GM19099 (cell line): ENCODE data around the gene GREM1.

Experiments used
- POLR2A ChIP-seq: IDR thresholded peaks from 3 replicates; pipeline ENCODE4 v1.6.1; 2011; ENCODE audit warnings: low read depth; ENCODE audit not compliant: insufficient read length; ENCODE audit errors: extremely low read depth

Gene GREM1

DNA sequence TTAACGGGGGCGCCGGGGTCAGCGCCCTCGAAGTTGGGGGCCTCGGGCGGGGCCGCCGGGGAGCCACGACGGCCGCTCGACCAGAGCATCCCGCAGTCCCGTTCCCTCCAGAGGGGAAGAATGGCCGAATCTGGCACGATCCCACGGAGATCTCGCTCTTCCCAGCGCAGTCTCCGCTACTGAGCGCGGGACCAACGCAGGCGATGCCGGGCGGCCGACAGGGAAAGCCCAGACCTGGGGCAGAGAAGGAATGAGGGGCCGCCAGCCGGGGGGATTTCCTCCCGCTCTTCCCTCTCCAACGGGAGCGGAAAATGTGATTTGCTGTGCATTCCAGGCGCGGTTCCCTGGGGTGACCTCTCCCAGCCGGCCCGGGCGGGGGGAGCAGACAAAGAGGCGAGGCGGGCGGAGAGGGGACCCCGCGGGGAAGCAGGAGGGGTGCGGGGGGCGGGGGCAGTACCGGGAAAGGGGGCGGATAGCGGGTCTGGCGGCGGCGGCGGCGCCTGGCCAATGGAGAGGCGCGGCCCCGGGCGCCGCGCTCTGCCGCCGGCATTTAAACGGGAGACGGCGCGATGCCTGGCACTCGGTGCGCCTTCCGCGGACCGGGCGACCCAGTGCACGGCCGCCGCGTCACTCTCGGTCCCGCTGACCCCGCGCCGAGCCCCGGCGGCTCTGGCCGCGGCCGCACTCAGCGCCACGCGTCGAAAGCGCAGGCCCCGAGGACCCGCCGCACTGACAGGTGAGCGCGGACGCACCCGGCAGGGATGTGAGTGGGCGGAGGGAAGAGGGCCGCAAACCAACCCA lies at the start of gene GREM1:
GREM1 (plus strand) TSS at position 579 of the 801 bp plus-strand sequence. CDS start 12,687 bp downstream, outside the sequence.
- no peak for TF ChIP-seq POLR2A

DNA sequence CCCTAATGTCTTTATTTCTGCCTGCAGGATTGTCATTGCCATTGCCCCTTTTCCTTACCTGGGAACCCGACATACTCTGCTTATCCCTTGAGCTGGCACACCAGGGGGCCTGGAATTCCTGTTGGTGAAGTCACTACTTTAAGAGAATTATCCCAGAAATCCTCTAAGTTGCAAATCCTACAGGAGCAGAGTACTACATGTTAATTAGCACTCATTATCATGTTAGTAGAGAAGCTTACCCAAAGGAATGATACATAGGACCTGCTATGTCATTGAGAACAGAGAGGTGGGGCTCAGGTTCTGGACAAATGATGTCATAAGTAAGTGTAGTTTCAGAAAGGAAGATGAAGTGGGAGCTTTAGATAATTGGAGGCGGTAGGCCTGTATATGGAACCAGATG lies 48.9 kb upstream of the GREM1 start:
- TF ChIP-seq POLR2A: no peak

DNA sequence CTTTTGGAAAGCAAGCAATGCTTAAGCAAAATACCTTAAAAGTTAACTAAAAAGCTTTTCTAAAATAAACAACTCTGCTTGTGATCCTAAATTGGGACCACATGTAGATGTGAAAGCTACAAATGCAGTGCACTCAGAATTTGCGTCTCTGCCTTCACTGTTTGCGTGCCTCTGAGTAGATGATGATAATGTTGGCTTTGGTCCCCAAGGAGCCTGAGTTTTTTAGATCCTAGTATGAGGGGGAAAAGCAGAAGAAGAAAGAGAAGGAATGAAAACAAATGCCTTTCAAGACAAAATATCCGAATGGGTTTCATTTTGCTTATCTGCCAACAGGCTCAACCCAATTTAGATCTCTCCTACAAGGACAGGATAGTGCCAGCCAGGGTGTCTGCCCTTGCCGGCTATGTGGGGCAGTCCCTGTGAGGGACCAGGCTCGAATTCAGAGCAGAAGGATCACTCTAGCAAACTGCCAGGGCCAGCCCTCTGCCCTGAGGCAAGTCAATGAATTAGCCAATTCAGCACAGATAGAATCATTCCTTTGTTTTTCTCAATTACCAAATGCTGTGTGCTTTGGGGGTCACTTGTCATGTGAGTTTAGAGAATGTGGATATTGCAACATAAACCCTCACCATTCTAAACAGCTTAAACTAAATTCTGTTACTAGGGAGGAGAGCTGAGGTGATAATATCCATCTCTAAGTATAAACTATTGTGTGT lies 47.8 kb upstream of the GREM1 start:
- TF ChIP-seq POLR2A: no peak

DNA sequence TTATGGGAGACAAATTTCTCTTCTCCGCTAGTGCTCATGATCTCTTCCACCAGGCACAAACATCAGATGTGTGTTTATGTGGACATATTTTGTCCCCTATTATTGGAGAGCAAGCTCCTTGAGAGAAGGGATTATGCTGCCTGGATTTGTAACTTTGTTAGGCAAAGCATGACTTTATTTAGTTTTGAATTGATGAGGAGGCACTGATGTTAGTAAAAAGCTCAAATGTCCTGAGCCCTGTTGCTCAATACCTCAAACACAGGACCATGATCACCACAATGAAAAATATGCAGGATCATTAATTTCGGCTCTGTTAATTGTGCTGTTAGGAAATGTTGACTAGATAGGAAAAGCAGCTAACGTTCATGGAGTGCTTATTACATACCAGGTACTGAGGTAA lies 47.2 kb upstream of the GREM1 start:
- TF ChIP-seq POLR2A: no peak

DNA sequence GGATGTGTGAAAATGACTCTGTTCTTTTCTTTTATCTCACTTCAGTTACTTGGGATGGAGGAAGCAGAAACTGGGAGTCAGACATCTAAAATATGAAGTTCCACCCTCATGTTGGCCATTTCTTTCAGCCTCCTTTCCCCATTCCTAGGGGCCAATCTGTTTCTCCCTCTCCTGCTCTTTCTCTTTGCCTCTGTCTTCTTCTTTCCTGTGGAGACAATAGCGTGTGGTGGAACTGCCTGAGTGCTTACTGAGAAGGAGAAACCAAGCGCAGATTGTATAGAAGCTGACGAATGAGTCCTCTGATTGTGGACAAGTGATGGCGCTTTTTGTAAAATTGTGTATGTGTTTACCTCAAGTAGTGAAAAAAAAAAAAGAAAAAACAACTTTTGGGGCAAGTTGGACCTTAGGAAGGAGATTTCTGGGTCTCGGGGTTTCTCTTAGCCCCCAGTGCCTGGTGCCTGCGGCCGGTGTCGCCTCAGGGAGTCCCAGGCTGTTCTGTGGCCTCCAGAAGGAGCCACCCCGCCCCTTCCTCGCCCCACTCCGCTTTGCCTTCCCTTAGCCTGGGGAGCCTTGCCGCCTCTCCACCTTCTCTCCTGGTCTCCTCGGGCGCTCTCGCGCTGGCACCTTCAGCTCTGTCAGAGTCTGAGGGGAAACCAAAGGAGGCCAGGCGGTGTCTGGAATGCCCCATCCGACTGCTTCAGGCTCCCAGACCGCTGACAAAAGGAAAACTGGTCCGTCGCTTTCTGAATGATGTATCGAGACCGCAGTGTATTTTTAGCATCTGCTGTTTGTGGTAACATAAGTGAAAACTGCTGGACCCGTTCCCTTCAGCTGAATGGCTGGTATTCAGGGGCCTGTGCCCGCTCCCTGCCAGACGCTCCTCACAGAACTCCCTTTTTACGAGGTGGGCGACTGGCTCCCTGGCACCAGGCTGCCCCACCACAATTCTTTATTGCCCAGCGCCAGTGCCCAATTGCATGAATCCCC lies 46.2 kb upstream of the GREM1 start:
- TF ChIP-seq POLR2A: no peak

DNA sequence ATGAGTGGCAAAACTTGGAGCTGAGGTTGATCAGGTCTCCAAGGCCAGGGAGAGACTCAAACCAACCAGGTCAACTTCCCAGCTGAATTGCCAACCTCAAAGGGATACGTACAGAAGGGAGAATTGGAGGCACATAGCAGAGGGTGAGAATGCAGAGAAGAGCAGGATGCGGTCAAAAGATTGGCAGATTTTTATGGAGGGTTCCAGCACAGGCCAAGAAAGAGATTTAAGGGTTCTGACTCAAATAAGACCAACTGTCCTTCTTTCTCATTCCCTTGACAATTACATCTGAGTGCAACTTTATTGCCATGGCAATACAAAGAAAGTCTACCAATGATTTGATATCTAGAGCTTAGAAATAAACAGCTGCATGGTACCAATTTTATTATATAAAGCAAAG lies 43.1 kb upstream of the GREM1 start:
- TF ChIP-seq POLR2A: no peak

DNA sequence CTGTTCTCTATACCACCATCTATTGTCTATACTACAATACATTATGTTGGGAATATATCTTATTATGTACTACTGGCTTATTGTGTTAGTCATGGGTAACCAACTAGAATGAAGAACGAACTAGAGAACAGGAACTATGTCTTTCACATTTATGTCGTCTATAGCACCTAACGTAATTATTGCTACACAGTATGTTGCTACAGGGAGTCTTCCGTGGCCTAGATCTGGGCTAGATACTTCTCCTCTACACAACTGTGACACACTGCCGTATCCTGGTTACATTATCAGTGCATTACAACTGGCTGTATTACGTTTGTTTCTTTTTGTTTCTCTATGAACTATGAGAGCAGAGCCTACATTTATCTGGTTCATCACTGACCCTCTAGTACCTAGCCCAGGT lies 42.3 kb upstream of the GREM1 start:
- TF ChIP-seq POLR2A: no peak

DNA sequence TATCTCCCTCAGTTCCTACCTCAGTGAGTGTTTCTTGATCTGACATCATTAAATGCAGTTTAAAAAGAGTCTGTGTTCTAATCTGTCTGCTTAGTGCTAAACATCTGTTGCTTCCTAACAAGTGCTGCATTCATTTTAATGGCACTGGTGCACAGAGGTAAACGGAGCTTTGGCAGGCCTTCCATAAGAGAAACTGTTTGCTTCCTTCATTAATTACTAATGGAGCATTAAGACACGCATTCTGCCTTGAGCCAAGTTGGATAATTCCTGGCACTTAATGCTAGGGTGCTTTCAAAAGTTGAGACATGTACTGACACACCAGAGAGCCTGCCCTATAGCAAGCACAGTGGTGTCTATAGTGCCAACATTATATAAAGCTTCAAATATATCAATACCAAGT lies 41.6 kb upstream of the GREM1 start:
- TF ChIP-seq POLR2A: no peak

DNA sequence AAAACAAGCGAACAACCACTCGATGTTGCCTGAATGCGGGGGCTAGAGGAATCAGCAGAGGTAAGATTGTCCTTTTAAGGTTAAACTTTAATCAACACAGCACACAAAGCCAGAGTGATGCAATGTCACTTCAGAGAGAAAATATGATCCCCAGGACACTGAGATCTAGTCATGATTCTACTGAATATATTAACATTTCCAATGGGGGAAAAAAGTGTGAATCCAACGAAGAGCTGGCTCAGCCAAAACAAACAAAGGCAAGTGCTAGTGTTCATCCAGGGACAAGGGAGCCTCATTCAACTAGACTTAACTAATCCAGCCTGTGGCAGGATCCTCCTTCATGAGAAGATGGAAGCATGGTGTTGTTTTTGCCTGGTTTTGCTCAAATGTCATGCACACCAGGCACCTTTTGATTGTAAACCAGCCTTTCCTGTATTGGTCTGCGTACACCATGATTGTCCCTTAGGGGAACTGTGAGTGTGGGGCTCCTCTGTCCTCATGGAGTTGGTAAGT lies 40.5 kb upstream of the GREM1 start:
- no peak for TF ChIP-seq POLR2A

DNA sequence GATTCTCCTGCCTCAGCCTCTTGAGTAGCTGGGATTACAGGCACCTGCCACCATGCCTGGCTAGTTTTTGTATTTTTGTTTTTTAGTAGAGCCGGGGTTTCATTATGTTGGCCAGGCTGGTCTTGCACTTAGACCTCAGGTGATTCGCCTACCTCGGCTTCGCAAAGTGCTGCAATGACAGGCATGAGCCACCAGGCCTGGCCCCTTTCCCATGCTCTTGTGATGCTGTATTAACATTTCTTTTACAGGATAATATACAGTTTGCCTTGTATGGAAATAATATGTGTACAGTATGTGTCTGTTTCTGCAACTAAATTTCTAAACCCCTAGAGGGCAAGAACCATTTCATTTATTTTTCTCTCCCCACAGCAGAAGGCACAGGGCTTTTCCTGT lies 38.5 kb upstream of the GREM1 start:
- no peak for TF ChIP-seq POLR2A

DNA sequence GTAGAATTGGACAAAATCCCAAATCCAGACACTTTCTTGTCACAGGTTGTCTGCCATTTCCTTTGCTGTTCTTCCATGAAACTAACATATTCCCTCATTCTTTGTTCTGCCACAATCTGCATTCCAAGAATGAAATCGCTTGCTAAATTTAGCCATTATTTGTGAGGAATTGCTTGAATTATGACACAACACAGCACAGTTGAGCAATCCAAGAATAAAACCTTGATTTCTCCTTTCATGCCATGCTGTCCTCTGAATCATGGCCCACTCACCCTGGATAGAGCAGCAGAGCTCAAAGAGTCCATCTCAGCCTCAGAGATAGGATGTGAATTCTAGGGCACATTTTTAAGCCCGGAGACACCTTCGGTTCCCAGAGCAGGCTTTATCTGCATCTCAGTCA lies 35.2 kb upstream of the GREM1 start:
- TF ChIP-seq POLR2A: no peak

DNA sequence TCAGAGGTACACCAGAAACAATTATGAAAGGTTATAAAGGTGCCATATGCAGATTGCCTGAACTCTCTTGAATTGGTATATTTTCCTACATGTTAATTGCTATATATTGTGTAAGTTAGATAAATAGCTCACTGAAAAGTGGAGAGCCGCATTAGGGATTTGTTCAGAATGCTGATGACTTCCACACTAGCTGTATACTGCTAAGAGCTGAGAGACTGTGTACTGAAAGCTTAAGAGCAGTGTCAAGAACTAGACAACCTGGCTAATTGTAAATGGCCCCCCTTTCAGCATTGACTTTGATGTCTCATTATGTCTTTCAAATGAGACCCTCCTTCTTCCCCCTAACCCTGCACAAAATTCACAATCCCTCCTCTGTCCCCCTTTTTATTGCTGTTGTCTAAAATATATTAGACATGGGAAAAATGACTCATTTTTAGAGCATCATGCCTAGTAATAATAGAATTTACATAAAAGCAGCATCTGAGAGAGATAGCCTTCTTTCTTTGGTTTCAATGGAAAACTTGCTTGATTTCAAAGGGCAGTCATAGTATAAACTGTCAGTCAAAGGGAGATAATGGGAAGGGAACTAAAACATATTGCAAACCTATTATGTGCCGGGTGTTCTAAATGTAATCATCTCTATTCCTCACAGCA lies 34.7 kb upstream of the GREM1 start:
- no peak for TF ChIP-seq POLR2A

DNA sequence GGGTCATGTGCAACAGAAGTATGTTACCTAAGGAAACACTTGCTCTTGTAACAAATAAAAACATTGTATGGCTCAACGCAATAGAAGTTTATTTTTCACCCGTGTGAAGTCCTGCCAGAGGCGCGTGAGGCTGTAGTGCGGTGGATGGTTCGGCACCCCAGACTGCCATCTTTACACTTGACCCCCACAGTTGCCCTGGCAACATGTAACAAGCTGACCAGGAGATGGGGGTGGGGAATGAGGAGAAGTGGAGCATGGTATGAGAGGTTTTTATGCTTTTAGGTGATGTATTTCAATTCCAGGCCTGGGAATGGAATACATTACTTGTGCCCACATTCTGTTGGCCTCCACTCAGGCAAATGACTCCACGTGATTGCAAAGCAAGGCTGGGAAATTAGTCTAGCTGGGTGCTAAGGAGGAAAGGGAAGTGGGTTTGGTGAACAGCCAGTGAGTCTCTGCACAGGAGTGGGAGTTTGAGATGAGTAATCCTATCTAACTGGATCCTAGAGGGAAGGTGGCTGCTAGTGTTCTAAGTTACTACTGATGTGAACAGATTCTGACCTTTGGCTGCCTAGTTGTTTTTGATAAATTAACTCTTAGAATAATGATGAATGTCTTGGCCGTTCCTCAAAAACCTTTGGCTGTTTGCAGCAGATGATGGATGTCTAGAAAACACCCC lies 33.8 kb upstream of the GREM1 start:
- no peak for TF ChIP-seq POLR2A

DNA sequence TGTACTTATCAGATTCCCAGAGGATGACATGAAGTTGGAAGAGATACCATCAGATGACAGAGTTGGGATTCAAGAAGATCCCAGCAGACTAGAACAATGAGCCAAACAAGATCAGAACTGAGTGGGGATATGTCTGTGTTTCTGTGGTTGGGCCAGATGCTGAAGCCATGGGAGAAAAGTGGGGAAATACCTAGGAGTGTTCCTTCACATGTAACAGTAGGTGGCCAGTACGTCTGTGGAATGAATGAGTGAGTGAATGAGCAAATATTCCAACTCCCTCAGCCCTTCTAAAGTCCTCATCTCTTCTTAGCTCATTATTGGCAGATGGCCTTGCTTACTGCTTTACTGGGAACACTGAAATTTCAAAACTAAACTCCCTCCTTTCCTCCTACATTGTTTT lies 32.2 kb upstream of the GREM1 start:
- no peak for TF ChIP-seq POLR2A
